NCI-H128 (cell line): ENCODE data around the gene ACTR8.

Source experiments
- DNase-seq: peaks from one replicate; lab custom pipeline; 2025; ENCODE audit not compliant: unreplicated experiment; lab: John Stamatoyannopoulos, UW

The ACTR8 gene

DNA sequence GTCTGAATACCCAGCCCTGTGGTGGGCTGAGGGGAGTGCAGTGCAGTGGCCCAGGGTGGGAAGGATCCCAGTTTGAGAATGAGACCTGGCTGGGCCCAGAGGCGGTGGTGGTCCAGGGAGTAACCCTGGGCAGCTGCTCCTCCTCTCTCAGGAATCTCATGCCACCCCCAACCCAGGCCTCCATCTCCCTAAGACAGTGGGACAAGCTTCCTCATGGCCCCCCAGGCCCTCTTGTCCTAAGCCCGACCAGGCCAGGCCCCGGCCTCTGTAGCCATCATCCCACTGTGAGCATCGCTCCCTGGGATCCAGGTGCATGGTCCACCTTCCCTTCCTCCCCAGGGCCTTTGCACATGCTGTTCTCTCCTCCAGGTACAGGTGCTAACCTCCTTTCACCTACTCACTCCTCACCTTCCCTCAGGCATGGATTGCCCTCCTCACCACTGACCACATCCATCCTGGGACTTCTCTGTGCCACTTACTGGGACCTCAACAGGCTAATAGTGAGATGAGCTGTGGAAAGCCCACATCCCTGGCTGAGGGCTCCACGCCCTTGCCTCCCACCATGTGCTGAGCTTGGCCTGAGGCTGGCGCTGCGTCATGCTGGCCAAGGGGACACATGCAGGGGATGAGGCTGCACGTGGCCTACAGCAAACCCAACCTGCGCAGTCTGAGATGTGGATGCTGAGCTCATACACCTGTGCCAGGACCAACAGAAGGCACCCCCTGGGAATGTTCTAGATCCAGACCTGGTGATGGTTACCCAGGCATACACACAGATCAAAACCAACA, 45.7 kb downstream of the ACTR8 start:
- DNase-seq: no peak

DNA sequence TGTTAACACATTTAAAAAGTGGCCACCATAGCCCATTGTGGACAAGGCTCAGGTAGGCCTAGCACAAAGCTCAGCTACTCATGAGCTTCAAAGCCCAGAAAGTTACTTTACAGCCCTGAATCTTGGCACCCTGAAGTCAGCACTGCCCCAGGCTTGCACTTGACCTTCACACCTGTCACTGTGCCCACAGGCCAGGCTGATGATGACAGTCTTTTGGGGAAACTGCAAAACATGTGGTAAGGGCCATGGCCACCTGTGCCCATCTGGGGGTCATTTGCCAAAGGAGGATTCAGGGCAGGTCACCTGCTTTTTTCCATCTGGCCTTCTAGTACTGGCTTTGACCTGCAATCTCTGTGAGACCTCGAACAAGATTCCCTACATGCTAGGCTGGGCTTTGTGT, 46.7 kb downstream of the ACTR8 start:
- DNase-seq: no peak

GRCh38 chr3:53834429-53835095, 47.4 kb downstream of the ACTR8 start:
- no peak for DNase-seq

DNA sequence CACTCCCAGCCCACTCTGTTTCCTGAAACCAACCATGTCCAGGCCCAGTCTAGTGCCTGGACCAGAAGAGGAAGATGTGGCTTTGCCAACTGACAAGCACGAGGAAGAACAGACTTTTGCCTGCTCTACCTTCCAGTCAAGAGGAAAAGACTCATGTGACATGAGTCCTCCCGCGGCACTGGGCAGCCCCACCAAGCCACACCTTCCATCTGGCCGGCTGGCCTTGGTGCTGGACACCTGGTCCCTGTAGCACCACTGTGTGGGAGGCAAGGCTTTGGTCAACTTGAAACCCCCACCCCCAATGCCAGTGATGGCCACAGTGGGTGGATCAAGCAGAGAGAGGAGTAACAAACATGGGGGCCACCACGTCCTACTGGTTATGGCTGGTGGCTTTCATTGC, 48.3 kb downstream of the ACTR8 start:
- DNase-seq: no peak

DNA sequence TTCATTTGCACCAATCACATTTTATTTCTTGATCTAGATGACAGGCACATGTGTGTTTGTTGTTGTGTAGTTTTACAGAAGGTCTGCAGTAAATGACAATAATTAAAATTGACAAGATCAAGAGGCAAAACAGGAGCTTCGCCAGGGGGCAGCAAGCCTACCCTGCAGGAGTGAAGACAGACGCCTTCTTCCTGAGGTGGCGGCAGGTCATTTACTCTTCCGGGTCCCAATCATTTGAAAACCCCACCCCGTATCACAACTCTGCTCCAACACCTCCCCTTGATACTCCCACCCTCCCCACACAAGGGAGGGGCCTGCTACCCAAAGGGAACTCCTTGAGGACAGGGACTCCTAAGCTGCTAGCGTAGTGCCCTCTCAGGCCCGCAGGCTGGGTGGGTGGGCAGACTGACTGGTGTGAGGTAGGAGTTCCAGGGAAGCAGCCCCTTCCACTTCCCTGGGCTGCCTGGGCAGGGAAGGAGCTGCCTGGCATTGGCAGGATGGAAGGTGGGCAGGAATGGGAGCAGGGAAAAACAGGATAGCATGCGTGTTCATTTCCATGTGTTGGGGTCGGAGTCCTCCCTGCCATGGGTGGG, 48.8 kb downstream of the ACTR8 start:
- DNase-seq: no peak

GRCh38 chr3:53830944-53831343, 51.0 kb downstream of the ACTR8 start:
- no peak for DNase-seq

GRCh38 chr3:53829605-53830004, 52.3 kb downstream of the ACTR8 start:
- DNase-seq: no peak

DNA sequence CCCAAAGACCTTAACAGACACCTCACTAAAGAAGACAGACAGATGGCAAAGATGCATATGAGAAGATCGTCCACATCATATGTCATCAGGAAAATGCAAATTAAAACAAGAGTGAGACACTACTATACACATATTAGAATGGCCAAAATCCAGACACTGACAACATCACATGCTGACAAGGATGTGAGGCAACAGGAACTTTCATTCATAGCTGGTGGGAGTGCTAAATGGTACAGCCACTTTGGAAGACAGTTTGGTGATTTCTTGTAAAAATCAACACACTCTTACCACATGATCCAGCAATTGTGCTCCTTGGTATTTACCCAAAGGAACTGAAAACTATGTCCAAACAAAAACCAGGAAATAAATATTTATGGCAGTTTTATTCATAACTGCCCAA, 53.4 kb downstream of the ACTR8 start:
- no peak for DNase-seq

GRCh38 chr3:53826048-53826447, 55.9 kb downstream of the ACTR8 start:
- no peak for DNase-seq

- DNase-seq: no peak
Measured at GRCh38 chr3:53824795-53825194, 57.2 kb downstream of the ACTR8 start.

DNA sequence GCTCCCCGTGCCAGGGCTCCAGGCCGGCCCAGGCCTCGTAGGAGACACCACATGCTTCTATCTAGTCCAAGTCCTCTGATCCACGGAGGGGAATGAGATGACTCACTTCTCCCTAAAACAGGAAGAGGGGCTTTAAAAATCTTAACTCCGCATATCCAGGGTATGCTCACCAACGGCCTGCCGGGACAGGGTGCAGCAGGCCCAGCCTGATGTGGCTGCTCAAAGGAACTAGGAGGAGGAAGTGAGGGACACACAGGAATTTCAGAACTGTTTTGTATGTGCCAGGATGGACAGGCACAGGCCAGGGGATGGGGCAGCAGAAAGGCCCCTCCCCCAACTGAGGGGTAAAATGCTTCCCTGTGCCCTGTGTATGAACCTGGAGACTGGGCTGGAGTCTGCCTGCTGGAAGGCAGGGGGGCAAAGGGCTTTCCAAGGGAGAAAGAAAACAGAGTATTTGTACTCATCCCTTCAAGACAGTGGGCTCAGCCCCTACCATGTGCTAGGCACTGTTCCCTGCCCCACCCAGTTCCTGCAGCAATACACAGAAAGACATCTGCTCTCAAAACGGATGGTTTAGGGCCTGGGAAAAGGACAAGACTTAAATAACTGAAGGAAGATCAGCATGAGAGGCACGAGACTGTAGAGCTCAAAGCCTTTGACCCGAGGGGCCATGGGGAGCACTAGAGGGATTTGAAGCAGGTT, 57.8 kb downstream of the ACTR8 start:
- DNase-seq: no peak

DNA sequence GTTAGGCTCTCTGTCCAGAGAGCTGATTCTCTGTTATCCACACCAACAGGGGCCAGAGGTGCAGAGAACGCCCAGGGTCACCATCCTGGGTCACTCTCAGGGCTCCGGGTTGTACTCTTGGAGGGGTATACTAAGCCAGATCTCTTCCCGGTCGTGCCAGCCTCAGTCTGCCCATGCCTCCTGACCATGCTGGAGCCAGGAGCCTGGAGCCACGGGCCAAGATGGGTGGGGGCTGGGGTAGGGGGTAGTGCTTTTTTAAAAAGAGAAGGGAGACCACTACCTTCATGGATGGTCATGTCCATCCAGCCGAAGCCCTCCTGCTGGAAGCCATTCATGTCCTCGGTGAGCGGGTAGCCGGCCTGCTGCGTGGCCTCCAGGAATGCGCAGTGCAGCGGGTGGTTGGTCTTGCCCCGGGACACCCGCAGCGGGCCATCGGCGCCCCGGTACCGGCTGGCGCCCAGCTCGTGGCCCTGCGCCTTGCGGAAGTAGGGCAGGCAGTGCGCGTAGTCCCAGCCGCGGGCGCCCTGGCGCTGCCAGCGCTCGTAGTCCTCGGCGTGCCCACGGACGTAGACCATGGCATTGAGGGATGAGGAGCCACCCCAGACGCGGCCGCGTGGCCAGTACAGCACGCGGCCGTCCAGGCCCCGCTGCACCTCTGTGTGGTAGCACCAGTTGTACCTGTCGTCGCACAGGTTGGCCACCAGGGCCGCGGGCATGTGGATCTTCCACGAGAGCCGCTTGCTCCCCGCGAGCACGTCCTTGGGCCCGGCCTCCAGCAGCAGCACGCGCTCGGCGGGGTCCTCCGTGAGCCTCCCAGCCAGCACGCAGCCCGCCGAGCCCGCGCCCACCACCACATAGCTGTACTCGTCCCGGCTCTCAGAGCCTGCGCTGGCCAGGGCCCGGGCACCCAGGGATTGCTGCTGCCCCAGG, 58.7 kb downstream of the ACTR8 start:
- DNase-seq: no peak

DNA sequence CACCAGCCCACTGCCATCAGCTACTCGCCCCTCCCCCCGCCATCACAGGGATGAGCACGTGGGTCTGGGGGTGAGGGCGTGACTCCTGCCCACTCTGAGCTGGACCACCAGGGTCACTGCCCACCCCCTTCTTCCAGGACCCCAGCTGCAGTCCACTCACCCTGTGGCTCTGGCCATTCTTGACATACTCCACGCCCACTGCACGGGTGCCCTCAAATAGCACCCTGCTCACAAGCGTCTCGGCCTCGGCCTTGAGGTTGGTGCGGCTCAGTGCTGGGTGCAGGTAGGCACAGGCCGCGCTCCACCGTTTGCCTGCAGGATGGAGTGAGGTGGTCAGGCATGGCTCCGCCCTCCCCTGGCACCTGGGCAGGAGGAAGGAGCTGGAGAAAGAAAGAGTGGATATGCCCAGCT, 59.6 kb downstream of the ACTR8 start:
- no peak for DNase-seq

DNA sequence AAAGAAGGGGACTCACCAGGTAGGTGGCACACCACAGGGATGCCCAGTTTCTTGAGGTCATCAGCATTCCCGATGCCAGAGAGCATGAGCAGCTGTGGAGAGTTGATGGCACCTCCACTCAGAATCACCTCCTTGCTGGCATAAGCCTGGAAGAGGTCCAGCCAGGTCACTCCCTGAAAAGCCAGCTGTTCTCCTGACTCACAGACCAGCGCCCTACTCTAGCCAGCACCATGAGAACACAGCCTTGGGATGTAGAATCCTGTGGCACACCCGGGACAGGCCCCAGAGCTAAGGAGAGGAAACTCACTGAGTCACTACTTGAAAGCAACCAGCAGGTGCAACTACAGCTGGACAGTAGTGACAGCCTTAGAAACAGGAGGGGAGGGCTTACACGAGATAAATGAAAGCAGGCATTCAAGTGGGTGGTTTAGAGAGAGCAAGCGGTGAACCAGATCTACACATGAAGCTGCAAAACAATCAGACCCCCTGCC, 60.3 kb downstream of the ACTR8 start:
- no peak for DNase-seq

DNA sequence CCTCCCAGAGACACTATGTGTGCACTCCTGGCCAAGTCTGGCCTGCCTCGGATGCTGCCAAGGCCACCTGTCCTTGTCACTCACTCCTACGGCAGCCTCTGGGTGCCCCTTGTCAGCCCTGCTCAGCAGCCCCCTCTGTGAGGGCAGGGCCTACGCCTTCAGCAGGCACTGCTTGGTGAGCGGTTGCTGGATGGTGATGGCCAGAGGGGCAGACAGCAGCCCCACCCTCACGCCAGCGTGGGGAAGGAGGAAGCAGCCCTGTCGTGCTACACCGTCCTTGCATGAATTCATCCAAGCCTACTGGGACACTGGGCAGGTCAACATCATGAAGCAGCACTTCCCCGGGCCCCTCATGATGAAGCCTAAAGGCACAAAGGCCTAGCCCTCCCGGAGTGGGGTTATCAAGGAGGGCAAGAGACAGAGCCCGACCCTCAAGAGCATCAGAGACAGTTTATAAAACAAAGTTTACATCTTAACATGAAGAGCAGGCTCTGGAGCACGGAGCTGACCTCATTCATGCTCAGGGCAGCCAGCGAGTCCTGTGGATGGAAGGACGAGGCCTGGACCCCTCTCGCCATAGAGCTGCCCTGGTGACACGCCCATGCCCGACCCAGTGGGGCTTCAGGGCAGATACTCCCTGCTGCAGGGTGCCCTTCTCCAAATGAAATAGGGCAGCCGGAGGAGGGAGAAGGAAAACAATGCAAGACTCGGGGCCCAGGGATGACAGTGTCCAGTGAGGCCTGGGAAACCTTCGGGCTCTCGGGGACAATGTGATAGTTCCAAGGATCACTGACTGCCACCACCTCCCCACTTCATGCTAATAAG, 61.0 kb downstream of the ACTR8 start:
- no peak for DNase-seq

DNA sequence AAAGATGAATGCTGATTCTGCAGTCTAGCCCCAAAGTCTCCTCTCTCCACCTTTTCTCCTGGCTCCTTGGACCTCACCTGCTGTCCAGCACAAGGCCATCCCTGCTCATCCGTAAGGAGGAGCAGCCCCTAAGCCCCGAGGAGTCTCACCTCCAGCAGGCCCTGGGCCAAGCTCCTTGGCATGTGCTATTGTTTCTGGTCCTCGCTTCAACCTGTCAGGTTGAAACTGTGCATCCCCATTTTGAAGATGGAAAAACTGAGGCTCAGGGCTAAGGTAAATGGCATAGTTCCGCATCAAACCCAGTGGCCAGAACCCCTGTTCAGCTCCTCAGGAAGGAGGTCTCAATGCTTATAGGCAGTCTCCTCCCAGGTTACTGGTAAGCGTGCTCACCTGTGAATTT, 61.9 kb downstream of the ACTR8 start:
- no peak for DNase-seq

- no peak for DNase-seq
Measured at GRCh38 chr3:53819163-53819868, 62.6 kb downstream of the ACTR8 start.

GRCh38 chr3:53818221-53819162, 63.5 kb downstream of the ACTR8 start:
- DNase-seq: no peak
